Activated T-cell treated with anti-CD3 and anti-CD28 coated beads, Interleukin-2, amount 50 U/mL, for 24 hours (primary cell): ENCODE data around the gene CNTNAP2.

Source experiments
- DNase-seq: peaks from one replicate; pipeline ENCODE4 v3.0.0-alpha.2; 2020
- H3K27ac Mint-ChIP-seq: 2 replicates; pipeline ENCODE4 v1.8.0; 2020; ENCODE audit warnings: mild to moderate bottlenecking, mixed read lengths
- H3K27me3 Mint-ChIP-seq: 2 replicates; pipeline ENCODE4 v1.8.0; 2020; ENCODE audit warnings: mixed read lengths
- H3K36me3 Mint-ChIP-seq: 2 replicates; pipeline ENCODE4 v1.8.0; 2020; ENCODE audit warnings: low read depth, mixed read lengths
- H3K4me1 Mint-ChIP-seq: 2 replicates; pipeline ENCODE4 v1.8.0; 2020; ENCODE audit warnings: low read depth, mixed read lengths
- H3K4me3 Mint-ChIP-seq: 2 replicates; pipeline ENCODE4 v1.8.0; 2020; ENCODE audit warnings: mild to moderate bottlenecking, moderate library complexity, mixed read lengths
- H3K9me3 Mint-ChIP-seq: 2 replicates; pipeline ENCODE4 v1.8.0; 2020; ENCODE audit warnings: mixed read lengths

CNTNAP2 gene

GRCh38 chr7:148021507-148022045, 1905.0 kb downstream of the CNTNAP2 start:
- no peaks in the 10 kb centered on the region for H3K9me3 Mint-ChIP-seq
- H3K27me3 Mint-ChIP-seq, result no peaks in the 10 kb centered on the region
- DNase-seq, result no peak
- H3K4me3 Mint-ChIP-seq, result no peak overlapping the region
- no peak overlapping the region for H3K27ac Mint-ChIP-seq
- no peaks in the 10 kb centered on the region for H3K4me1 Mint-ChIP-seq
- no peaks in the 10 kb centered on the region for H3K36me3 Mint-ChIP-seq

DNA sequence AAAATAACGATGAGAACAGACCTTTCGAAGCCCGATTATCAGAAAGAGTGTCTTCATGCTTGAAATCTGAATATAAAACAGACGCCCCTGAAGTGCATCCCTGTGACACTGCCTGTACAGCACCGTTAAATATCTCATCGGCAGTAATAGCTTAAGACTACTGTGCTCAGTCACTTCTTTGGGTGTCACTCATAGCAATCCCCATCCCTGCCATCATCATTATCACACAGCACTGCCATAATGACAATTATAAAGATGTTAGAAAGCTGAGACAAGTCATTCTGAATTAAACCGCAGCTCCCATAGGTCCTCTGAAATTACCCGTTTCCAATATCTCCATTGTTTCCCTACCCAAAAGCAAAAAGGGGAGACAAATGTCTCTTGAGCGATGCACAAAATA, 1906.2 kb downstream of the CNTNAP2 start:
- Mint-ChIP-seq H3K4me3 (no peak overlapping the region), H3K27me3 (no peaks in the 10 kb centered on the region), H3K4me1 (no peaks in the 10 kb centered on the region), H3K36me3 (no peaks in the 10 kb centered on the region), H3K9me3 (no peaks in the 10 kb centered on the region), H3K27ac (no peak overlapping the region)
- DNase-seq, result no peak

DNA sequence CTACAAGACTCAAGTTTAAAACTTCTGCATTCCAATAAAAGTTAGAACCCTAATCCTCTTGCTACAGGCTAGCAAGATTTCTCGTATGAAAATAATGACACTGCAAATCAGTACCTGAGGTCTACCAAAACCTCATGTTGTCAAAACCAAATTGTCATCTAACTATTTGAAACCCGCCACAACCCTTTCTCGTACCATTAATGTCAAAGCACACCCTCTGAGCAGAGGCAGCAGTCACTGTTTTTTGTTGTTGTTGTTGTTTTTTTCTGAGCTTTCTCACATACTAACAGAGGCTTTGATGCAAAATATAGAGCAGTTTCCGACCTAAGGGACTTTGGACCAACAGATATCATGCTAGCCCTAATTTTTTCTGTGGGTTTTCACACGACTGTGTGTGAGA, 1910.1 kb downstream of the CNTNAP2 start:
- Mint-ChIP-seq H3K27ac (no peak overlapping the region), H3K4me3 (no peak overlapping the region), H3K9me3 (no peaks in the 10 kb centered on the region), H3K36me3 (no peaks in the 10 kb centered on the region), H3K4me1 (no peaks in the 10 kb centered on the region), H3K27me3 (no peaks in the 10 kb centered on the region)
- DNase-seq, result no peak

GRCh38 chr7:148028165-148028564, 1911.6 kb downstream of the CNTNAP2 start:
- Mint-ChIP-seq H3K27me3 (no peaks in the 10 kb centered on the region), H3K27ac (no peak overlapping the region), H3K36me3 (no peaks in the 10 kb centered on the region), H3K9me3 (no peaks in the 10 kb centered on the region), H3K4me3 (no peak overlapping the region), H3K4me1 (no peaks in the 10 kb centered on the region)
- DNase-seq, result no peak

DNA sequence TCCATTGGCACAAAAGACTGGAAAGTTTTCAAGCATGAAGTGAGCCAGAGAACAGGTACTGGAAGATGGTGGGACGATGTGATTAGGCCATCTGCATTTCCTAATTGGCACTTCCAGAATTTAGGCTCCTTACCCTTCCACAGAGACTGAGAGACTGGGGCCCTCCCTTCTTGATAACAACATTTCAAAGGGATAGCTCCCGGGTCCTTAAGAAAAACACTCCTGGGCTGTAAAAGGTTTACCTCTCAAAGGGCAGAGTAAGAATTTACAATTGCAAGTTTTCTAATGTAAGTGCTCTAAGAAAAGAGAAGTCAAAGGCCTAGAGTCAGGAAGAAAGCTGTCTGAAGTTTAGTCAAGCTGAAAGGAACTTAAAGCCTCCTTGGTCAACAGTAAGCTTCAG, 1914.4 kb downstream of the CNTNAP2 start:
- no peaks in the 10 kb centered on the region for H3K36me3 Mint-ChIP-seq
- no peaks in the 10 kb centered on the region for H3K27me3 Mint-ChIP-seq
- H3K27ac Mint-ChIP-seq, result no peak overlapping the region
- H3K4me1 Mint-ChIP-seq, result no peaks in the 10 kb centered on the region
- no peak overlapping the region for H3K4me3 Mint-ChIP-seq
- no peaks in the 10 kb centered on the region for H3K9me3 Mint-ChIP-seq
- no peak for DNase-seq

- Mint-ChIP-seq H3K36me3 (no peaks in the 10 kb centered on the region), H3K27me3 (no peaks in the 10 kb centered on the region), H3K9me3 (no peaks in the 10 kb centered on the region), H3K27ac (no peak overlapping the region), H3K4me3 (no peak overlapping the region), H3K4me1 (no peaks in the 10 kb centered on the region)
- DNase-seq, result no peak
These were observed 1915.2 kb downstream of the CNTNAP2 start for GRCh38 chr7:148031811-148032210.

- Mint-ChIP-seq H3K4me1 (no peaks in the 10 kb centered on the region), H3K36me3 (no peaks in the 10 kb centered on the region), H3K27ac (no peak overlapping the region), H3K9me3 (no peaks in the 10 kb centered on the region), H3K27me3 (no peaks in the 10 kb centered on the region), H3K4me3 (no peak overlapping the region)
- no peak for DNase-seq
These were observed 1919.3 kb downstream of the CNTNAP2 start for GRCh38 chr7:148035950-148036349.

- Mint-ChIP-seq H3K36me3 (no peaks in the 10 kb centered on the region), H3K27ac (no peak overlapping the region), H3K9me3 (no peaks in the 10 kb centered on the region), H3K4me1 (no peaks in the 10 kb centered on the region), H3K27me3 (no peaks in the 10 kb centered on the region), H3K4me3 (no peak overlapping the region)
- DNase-seq, result no peak
These were observed 1920.4 kb downstream of the CNTNAP2 start for GRCh38 chr7:148037044-148037443.

GRCh38 chr7:148041156-148041555, 1924.6 kb downstream of the CNTNAP2 start:
- Mint-ChIP-seq H3K9me3 (no peaks in the 10 kb centered on the region), H3K27me3 (peaks cover 4% of the 10 kb centered on the region), H3K4me3 (no peak overlapping the region), H3K36me3 (no peaks in the 10 kb centered on the region), H3K27ac (no peak overlapping the region), H3K4me1 (no peaks in the 10 kb centered on the region)
- no peak for DNase-seq

DNA sequence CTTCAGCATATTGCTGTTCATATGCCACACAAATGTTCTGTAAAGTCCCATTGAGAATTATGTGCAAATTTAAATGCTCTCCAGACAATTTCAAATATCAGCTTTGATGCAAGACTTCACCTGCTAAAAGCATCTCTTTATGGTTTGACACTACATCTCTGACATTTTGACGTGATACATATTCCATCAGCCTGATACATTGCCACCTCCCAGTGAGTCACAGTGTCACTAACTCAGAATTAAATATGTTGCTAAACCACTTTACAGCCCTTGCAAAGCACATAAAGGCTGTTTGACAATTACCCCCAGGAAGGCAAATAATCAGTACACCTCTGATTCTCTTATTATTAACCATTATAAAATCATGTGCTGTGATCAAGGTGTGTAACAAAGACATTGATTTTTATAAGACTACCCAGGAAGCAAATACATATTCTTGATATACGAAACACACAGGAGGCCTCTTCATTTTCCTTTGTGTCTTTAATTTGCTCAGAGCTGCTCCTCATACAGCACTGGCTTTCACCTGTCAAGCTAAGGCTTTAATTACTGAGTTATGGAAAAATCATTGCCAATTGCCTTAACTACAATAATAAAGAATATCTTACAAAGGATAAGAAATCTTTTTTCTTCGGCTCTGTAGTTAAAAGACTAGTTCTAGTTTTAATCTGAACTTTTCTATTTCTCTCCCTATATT, 1926.5 kb downstream of the CNTNAP2 start:
- Mint-ChIP-seq H3K4me1 (no peaks in the 10 kb centered on the region), H3K9me3 (no peaks in the 10 kb centered on the region), H3K27me3 (peaks cover 4% of the 10 kb centered on the region), H3K4me3 (no peak overlapping the region), H3K27ac (no peak overlapping the region), H3K36me3 (no peaks in the 10 kb centered on the region)
- DNase-seq, result no peak

DNA sequence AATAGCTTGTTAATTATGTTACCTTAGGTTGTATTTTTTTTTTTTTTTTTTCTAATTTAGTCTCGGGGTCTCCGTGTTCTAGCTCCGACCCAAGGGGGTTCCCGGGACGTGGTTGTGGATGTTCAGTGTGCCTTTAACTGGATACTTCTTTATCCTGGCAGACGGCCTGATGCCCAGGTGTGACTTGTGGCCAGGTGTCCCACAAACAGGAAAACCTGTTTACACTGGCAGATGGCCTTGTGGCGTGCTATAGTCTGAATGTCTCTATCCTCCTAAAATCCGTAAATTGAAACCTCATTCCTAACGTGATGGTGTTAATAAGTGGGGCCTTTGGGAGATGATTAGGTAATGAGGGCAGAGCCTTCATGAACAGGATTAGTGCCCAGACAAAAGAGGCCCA, 1927.6 kb downstream of the CNTNAP2 start:
- Mint-ChIP-seq H3K27me3 (peaks cover 4% of the 10 kb centered on the region), H3K9me3 (no peaks in the 10 kb centered on the region), H3K27ac (no peak overlapping the region), H3K4me3 (no peak overlapping the region), H3K36me3 (no peaks in the 10 kb centered on the region), H3K4me1 (no peaks in the 10 kb centered on the region)
- no peak for DNase-seq

GRCh38 chr7:148045521-148045920, 1928.9 kb downstream of the CNTNAP2 start:
- H3K4me1 Mint-ChIP-seq, result no peaks in the 10 kb centered on the region
- peaks cover 4% of the 10 kb centered on the region for H3K27me3 Mint-ChIP-seq
- H3K36me3 Mint-ChIP-seq, result no peaks in the 10 kb centered on the region
- no peak for DNase-seq
- no peak overlapping the region for H3K4me3 Mint-ChIP-seq
- H3K27ac Mint-ChIP-seq, result no peak overlapping the region
- no peaks in the 10 kb centered on the region for H3K9me3 Mint-ChIP-seq

- Mint-ChIP-seq H3K27ac (no peak overlapping the region), H3K27me3 (peaks cover 4% of the 10 kb centered on the region), H3K9me3 (no peaks in the 10 kb centered on the region), H3K4me3 (no peak overlapping the region), H3K4me1 (no peaks in the 10 kb centered on the region), H3K36me3 (no peaks in the 10 kb centered on the region)
- no peak for DNase-seq
These were observed 1932.5 kb downstream of the CNTNAP2 start for GRCh38 chr7:148049068-148049467.

DNA sequence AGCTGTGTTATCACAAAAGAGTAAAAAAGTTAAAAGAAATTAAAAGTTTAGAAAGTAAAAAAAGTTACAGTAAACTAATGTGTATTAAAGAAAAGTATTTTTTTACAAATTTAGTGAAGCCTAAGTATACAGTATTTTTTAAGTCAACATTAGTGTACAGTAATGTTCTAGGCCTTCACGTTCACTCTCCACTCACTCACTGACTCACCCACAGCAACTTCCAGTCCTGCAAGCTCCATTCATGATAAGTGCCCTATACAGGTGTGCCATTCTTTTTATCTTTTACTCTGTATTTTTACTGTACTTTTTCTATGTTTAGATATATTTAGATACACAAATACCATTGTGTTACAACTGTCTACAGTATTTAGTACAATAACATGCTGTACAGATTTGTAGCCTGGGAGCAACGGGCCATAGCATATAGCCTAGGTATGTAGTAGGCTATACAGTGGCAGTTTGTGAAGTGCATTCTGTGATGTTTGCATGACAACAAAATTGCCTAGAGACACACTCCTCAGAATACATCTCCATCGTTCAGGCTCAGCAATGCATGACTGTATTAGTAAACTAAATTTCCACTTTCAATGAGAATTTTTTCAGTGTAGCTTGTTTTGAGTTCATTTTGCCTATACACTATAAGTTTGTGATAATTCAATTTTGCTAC, 1934.0 kb downstream of the CNTNAP2 start:
- Mint-ChIP-seq H3K36me3 (no peaks in the 10 kb centered on the region), H3K27ac (no peak overlapping the region), H3K4me3 (no peak overlapping the region), H3K9me3 (no peaks in the 10 kb centered on the region), H3K27me3 (no peaks in the 10 kb centered on the region), H3K4me1 (no peaks in the 10 kb centered on the region)
- DNase-seq, result no peak

DNA sequence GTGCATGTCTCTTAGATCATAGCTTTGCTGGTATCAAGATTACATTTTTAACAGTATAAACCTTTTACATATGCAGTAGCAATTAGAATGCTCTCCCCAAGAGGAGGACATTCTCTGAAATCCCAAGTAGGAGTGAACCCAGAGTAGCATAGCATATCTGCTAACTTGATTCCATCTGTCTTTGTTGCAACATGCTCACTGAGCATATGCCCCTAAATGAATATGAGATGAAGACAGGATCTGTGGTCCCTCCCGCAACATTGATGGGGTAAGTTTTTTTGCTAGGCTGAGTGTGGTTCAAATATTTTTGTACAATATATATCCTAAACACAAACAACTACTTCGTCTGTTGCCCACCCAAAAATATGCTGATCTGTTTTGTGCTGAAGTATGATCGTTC, 1939.8 kb downstream of the CNTNAP2 start:
- H3K27ac Mint-ChIP-seq, result no peak overlapping the region
- H3K4me1 Mint-ChIP-seq, result no peaks in the 10 kb centered on the region
- no peak for DNase-seq
- H3K36me3 Mint-ChIP-seq, result no peaks in the 10 kb centered on the region
- H3K4me3 Mint-ChIP-seq, result no peak overlapping the region
- no peaks in the 10 kb centered on the region for H3K9me3 Mint-ChIP-seq
- no peaks in the 10 kb centered on the region for H3K27me3 Mint-ChIP-seq
